ENCODE results near the gene TECTA.
"Not testable (repeated sequence)": the region's sequence is repeated elsewhere in the genome, so short reads cannot be mapped to it uniquely, and the experiment has no call there.

TECTA gene

DNA sequence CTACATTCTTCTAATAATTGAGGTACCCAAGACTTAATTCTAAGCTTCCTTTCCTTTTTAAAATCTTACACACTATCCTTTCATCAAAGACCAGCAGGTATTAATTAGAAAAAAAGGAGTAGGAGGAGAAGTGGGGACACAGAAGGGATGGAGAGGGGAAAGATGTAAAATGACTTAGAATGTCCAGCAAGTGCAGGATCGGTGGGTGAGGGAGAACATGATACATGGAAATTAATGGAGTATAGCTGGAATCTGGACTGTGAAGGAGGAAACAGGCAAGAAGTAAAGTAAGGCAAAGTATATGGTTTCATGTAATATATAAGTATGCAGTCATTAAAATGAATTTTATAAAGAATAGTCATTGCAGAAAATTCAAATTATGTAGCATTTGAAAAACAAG is 127.8 kb downstream of the TECTA start:
- no peak for DNase-seq (ENCODE audit: low read depth in 3 of 3)

DNA sequence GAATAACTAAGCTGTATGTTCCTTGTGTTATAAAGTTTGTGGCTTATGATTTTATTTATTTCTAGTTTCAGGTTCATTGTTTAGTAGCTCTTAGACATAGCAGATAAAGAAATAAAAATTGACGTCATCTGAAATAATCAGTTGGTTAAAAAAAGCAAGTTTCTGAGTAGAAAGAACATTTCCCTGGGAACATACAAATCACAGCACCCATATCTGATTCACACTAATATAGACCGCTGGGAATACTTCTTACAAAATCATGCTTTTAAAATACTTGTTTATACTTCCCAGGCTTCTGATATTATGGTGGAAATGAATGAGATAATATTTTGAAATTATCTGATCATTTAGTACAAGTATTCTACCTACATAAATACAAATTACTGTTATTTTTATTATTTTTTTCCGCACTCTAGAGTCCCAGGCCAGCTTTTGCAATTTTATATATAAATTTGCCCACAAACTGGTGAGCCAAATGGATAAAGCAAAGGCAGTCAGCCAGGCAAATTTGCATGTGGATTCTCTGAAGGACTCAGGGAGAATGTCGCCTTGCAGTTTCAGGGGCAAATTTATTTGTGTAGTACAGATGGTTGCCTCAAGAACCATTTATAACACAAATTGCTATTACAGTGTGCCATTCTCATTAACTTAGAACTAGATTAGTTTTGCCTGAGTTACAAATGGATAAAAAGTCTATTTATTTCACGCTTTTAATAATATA is 128.6 kb downstream of the TECTA start:
- no peak for DNase-seq (ENCODE audit: low read depth in 3 of 3)

DNA sequence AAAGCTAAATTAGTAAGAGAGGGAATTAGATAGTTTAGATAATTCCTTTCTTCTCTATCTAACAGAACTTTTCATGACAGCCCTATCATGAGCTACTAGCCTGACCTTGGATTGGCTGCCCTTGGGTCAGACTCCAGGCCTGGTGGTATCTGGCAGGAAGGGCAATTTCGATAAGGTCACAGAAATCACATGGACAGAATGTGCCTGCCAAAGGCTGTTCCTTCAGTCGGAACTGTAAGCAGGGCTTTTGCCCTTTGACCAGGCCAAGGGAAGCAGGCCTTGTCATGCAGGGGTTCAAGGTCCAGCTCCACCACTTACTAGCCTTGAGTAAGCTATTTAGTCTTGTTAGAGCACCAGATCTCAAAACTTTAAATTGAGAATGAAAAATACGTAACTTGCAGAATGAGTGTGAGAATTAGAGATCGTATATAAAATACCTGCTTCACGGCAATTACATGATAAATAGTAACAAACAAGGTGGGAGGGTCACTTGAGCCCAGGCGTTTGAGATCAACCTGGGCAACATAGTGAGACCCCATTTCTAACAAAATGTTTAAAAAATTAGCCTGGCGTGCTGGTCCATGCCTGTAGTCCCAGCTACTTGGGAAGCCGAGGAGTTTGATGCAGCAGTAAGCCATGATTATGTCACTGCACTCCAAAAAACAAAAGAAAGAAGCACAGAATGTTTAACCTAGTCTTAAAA is 130.7 kb downstream of the TECTA start:
- no peak for DNase-seq (ENCODE audit: low read depth in 3 of 3)

DNA sequence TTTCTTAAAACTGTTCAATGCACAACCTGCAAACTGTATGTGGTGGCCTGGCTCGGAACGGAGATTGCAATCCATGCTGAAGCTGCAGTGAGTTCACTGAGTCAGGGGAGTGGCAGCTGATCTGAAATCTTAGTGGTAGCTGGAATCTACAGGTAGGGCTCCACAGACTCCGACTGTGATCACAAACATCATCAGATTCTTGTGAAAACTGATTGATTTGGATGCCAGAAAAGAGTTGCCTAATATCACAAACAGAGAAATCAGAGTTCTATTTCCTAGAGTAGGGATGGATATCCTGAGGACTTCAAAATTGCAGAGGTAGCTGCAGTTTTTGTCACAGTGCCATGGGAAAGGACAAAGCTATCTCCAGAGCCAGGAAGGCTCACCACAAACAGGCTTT is 134.0 kb downstream of the TECTA start:
- DNase-seq (ENCODE audit: low read depth in 3 of 3), result no peak

DNA sequence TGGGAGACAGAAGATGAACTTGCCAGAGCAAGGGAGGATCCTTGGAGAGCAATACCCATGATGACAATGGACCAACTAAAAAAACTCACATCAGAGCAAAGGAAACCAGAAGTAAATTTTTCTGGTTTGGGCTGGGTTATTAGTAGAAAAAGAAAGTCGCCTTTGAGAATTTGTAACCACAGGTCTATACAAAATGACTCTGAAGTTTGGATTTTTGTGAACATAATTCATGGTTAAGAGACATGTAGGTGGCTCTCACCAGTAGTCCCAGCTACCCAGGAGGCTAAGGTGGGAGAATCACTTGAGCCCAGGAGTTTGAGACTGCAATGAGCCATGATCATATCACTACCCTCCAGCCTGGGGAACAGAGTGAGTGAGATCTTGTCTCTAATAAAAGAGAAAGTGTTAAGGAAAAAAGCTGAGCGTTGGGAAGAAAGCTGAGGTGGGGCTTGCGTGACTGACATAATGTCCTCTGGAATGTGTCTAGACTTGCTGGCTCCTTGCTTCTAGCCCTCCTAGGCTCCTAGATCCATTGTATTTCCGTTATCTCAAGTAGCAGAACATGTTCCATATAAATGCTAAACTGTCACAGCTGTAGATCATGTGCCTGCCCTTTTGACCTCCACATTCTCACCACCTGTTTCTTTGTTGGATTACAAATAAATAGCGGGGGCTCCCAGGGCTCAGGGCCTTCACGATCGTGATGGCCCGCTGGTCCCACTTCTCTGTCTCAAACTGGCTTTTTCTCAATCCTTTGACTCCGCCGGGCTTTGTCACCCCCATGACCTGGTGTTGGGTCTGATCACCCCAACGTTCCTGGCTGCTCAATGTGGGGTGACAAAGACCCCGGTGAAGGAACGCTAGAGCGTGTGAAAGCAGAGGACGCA is 135.3 kb downstream of the TECTA start:
- DNase-seq (ENCODE audit: low read depth in 3 of 3), result no peak

DNA sequence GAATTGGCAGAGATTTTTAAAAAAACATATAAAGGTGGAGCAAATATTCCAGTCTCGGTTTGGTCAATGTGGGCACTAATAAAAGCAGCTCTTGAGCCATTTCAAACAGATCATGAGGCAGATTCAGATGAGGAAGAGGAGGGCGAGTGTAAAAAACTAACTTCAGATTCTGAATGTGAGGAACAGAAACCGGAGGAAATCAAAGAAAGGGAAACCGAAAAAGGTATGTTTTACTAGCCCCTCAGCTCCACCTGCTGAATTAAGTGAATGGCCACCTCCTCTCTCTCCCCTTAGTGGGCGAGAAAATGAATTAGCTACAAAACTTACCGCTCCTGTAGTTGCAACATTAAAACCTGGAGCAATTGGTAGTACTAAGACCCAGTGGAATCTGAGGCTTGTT is 136.2 kb downstream of the TECTA start:
- not testable (repeated sequence) for DNase-seq (ENCODE audit: low read depth in 3 of 3)

DNA sequence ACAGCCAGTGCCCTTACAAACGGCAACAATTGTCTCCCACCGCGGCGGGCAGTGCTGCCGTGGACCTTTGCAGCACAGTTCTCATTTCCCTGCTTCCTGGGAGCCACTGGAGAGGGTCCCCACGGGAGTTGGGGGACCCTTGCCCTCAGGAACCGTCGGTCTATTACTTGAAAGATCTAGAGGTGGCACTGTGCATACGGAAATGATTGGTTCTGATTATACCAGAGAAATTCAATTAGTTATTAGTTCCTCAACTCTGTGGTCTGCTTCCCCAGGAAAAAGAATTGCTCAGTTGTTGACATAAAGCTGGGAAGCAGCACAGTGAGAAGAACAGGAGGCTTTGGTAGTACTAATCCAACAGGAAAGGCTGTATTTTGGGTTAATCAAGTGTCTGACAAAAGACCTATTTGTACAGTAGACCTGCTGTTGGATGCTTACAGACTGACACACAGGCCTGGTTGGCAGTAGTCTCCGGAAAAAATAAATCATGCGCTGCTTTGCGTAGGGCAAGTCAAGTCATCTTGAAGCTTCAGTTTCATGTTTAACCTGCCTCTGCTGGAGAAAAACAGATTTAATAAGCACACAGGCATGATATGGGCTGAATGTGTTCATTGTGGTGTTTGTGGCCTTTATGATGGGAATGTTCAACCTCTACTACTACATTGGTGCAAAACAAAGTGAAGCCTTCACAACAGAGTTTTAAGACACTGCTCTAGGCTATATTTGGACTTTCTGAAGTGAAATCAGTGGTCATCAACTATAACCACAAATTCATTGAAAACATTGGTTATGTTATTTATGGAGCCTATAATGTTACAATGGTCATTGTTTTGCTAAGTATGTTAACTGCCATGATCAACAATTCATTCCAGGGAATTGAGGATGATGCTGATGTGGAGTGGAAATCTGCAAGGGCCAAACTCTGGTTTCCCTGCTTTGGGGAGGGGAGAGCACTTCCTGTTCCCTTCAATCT is 136.9 kb downstream of the TECTA start:
- DNase-seq (ENCODE audit: low read depth in 3 of 3), result peak in 2 of 3 donors; percentile 9 to 27

DNA sequence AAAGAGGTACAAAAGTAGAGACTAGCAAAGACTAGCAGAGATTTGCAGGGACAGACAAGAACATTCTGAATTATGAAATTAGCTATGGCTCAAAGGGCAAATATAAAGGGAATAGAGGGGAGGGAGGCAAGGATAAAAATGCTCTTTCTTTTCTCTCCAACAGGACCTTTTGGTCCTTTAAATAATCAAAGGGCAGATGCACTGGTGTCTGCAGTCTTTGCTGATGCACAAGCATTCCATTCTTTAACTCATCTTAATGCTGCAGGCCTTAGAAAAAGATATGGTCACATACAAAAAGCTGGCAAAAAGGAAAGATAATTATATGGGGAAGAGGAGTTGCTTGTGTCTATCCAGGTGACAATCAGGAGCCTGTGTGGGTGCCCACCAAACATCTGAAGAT is 137.9 kb downstream of the TECTA start:
- no peak for DNase-seq (ENCODE audit: low read depth in 3 of 3)

DNA sequence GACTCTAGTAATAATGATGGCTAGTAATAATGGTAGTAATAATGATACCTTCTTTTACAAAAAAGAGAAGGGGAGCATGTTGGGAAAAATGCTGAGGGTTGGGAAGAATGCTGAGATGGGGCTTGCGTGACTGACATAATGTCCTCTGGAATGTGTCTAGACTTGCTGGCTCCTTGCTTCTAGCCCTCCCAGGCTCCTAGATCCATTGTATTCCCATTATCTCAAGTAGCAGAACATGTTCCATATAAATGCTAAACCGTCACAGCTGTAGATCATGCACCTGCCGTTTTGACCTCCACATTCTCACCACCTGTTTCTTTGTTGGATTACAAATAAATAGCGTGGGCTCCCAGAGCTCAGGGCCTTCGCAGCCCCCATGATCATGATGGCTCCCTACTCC is 139.0 kb downstream of the TECTA start:
- DNase-seq (ENCODE audit: low read depth in 3 of 3), result not testable (repeated sequence)

DNA sequence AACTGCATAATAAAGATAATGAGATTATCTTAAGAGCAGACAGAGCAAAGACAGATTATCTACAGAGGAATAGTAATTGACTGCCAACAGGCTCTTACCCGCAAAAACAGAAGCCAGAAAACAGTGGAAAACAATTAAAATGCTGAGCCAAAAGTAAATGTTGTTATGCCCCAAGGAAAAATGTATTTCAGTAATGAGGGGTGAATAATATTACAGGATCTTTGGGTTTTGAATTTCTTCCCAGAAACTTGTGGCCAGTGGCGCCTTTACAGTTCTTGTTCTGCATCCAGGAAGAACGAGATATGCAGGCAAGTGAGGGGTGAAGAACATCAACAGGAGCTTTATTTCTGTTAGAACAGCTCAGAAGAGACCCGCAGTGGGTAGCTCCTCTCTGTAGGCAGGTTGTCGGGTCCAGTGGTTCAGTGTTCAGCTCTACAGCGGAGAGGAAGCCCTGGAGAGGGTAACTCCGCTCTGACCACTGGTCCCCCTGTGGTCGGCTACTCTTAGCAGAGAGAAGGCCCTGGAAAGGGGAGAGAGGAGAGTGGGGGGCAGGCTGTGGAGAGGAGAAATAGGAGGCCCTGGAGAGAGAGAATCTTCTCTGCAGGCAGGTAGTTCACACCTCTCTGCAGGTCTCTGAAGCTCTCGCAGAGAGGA is 139.7 kb downstream of the TECTA start:
- no peak for DNase-seq (ENCODE audit: low read depth in 3 of 3)

Measured in stimulated activated CD4-positive, alpha-beta T cell treated with anti-CD3 and anti-CD28 coated beads, TNF-alpha, amount 100 ng/mL, for 48 hours (primary cell).